ENCODE data around the gene MDP1. TPM values are rescaled to one million over a fixed set of nuclear protein-coding genes. Genes with fewer than 3 reads are reported as not detected.

The MDP1 gene
- total RNA-seq, 1 donor from 2014 or later = 13.8 TPM

- intact Hi-C loops (cut with micrococcal nuclease) = no loop called here
Measured at GRCh38 chr14:24184104-24184970, 31.5 kb downstream of the MDP1 start.

GRCh38 chr14:24183014-24183481 is 32.8 kb downstream of the MDP1 start:
- intact Hi-C loops (cut with micrococcal nuclease) = no loop called here

GRCh38 chr14:24182110-24182882 is 33.6 kb downstream of the MDP1 start:
- intact Hi-C loops (cut with micrococcal nuclease) = no loop called here

GRCh38 chr14:24181371-24182077 is 34.3 kb downstream of the MDP1 start:
- intact Hi-C loops (cut with micrococcal nuclease) = no loop called here

DNA sequence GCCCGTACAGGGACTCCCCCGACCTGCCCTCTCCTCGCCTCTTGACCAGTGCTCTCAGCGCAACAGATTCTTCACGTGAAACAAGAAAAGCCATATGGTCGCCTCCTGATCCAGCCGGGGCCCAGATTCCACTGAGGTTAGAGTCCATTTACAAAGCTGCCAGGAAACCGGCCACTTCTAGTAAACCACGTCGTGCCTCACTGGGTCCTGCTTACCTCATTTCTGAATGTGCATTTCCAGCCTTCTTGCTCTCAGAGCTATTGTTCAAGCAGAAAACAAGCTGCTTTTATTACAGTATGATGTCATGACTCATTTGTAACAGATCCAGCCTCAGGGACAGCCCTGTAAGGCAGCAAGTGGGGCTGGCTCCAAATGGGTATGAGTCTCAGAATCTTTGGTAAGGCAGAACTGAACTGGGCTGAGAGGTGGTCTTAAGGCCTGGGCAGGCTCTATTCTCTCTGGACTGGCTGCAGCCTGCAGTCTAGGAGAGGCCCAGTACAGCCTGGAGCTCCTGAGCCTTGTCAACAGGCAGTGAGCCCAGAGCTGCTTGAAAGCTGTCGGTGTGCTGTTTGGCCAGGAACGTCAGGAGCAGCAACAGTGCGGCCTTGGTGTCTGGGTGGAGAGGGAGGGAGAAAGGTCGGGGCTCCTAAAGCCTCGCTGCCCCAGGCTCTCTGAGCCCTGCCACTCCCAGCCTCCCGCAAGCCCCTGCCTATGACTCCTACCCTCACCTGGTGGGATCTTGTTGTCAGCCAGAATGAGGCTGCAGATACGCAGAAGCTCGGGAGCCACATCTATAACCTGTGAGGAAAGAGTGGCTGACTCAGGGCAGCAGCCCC is 35.7 kb downstream of the MDP1 start:
- intact Hi-C loops (cut with micrococcal nuclease) = no loop called here

DNA sequence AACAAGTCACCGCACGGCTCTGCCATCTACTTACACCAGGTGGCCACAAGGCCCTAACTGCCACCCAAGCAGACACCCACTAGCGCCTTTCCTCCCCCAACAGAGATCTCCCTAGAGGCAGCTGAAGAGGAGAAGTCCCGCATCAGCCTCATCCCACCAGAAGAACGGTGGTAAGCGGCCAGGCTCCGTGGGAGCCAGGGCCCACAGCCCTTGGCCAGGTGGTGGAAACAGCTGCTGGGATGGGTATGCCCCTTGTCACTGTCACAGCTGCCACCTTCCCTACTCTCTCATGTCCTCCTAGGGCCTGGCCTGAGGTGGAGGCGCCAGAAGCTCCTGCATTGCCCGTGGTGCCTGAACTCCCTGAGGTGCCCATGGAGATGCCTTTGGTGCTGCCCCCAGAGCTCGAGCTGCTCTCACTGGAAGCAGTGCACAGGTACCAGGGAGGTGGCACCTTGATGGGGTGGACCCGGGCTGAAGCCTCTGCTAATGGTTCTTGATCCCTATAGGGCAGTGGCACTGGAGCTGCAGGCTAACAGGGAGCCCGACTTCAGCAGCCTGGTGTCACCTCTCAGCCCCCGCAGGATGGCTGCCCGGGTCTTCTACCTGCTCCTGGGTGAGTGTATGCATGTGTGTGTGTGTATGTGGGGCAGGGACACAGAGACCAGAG is 36.4 kb downstream of the MDP1 start:
- intact Hi-C loops (cut with micrococcal nuclease) = no loop called here

DNA sequence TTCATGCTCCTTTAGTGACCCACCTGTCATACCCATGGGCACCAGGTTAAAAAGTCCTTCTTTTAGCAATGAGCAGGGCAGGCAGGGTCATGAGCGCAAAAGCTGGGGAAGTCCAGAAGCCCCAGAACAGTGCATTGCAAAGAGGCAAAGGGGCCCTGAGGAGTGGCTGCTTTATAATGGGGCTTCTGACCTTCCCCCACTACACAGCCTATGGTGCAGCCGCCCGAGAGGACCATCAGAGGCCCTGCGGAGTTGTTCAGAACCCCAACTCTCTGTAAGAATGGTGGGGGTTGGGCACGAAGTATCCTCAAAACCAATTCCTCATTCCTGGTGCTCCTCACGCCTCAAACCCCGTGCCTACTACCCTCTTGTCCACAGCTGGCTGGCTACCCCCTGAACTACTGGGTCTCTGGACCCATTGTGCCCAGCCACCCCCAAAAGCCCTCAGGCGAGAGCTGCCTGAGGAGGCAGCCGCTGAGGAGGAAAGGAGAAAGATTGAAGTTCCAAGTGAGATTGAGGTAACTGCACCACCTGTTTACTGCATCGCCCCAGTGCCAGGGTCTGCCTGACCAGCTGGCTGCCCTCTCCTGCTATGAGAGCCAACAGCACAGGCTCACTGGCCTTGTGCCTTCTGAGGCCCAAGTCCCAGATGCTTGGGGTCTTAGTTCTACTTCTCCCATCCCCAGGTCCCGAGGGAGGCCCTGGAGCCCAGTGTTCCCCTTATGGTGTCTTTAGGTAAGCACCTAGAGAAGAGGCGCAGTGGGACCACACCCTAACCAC is 37.3 kb downstream of the MDP1 start:
- intact Hi-C loops (cut with micrococcal nuclease) = no loop called here

GRCh38 chr14:24177891-24178290 is 38.0 kb downstream of the MDP1 start:
- intact Hi-C loops (cut with micrococcal nuclease) = no loop called here

DNA sequence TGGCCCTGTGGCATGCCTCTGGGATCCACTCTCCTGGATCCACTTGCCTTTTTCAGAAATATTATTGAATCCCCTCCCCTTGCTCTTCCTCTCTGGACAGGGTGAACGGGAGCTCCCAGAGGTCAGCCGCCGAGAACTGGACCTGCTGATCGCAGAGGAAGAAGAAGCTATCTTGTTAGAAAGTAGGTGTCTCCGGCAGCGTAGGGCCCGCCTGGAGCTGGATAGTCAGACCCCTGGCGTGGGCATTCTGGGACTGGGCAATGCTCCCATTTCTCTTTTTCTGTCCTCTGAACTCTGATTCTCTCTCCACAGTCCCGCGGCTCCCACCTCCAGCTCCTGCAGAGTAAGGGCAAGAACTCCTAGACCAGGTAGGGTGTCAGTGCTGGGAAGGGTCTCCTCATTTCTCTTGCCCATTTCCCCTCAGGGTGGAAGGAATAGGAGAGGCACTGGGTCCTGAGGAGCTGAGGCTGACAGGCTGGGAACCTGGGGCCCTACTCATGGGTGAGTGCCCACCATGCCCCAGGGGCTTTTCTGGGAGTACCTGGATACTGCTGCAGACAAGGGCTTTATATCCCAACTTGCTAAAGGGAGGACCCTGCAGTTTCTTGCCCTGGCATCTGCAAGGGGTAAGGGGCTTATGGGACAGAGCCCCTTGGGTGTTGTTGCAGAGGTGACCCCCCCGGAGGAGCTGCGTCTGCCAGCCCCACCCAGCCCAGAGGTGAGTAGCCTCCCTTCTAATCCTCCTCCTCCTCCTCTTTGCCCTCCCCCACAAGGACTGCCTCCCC is 38.6 kb downstream of the MDP1 start:
- intact Hi-C loops (cut with micrococcal nuclease) = no loop called here

DNA sequence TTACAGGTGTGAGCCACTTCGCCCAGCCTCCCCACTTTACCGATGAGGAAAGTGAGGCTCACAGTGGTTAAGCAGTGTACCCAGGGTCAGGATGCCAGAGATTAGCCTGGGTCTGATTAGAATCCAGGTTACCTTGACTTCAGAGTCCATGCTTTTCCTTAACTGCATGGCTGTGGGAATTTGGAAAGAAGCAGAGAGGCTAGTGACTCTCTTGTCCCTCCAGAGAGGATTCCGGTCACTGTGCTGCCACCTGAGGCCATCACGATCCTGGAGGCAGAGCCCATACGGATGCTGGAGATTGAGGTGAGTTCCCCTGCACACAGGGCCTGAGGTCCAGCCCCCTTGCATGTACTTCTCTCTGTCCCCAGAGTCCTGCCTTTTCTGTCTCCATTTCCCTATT is 39.3 kb downstream of the MDP1 start:
- intact Hi-C loops (cut with micrococcal nuclease) = no loop called here

DNA sequence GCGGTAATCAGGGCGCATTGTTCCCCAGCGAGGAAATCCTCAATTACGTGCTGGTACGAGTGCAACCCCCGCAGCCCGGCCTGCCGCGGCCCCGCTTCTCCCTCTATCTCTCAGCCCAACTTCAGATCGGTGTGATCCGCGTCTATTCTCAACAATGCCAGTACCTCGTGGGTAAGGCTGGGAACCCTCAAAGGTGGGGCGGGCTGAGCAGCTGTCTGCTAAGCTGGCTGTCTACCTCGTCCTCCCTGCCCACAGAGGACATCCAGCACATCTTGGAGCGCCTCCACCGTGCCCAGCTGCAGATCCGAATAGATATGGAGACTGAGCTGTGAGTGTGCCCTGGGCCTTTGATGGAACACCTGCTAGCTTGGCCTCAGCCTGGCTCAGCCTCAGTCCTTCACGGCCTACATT is 43.0 kb downstream of the MDP1 start:
- intact Hi-C loops (cut with micrococcal nuclease) = no loop called here

DNA sequence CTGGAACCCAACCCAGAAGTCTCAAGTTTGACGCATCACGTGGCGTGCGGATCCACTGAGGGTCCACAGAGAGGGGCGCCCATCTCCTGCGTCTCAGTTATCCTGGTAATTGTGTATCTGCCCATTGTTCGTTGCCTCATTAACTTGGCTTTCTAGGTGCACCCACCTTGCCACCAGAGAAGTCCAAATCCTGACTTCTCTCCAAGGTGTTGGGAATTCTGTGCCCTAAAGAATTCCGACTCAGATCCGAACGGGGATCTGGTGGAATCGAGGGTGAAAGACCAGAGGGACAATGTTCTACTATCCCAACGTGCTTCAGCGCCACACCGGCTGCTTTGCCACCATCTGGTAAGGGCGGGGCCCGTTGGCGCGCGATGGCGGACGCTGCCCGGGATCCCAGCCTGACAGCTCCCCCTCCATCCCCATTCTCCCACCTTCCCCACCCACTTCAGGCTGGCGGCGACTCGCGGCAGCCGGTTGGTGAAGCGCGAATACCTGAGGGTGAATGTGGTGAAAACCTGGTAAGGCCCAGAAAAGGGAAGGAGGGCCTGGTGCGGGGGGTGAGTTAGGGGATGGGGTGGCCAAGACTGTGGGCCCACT is 43.5 kb downstream of the MDP1 start:
- intact Hi-C loops (cut with micrococcal nuclease) = no loop called here

DNA sequence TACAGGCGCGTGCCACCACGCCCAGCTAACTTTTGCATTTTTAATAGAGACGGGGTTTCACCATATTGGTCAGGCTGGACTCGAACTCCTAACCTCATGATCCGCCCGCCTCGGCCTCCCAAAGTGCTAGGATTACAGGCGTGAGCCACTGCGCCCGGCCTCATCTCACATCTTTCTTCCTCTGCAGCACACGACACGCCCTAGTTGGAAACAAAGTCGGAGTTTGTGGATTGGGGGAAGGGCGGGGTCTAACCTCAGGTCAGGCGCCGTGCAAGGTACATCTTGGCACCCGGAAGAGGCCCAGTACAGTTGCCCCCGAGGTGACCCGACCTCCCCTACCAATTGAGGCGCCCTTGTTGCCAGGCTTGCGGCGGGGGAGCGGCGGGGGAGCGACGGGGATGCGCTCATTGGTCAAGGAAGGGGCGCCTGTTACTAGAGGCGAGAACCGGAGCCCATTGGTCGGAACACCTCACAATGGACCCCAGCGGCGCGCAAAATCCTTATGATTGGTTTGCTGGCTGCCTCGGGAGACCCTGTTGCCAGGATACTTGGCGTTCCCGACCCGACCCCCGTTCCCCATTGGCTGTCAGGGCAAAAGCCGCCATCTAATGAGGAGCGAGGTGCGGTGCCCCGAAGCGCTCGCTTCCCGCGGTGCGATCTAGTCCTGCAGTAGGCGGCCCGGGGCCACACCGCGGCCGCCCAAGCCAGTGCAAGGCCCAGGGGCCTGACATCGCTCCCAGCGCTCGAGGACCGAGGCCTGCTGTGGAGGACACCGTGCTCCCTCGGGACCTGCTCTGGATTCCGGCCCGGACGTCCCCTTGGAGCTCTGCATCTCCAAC is 44.2 kb downstream of the MDP1 start, which contains the start of gene REC8:
REC8 (plus strand) TSS at position 659 of the 839 bp plus-strand sequence. CDS start 473 bp downstream, outside the sequence.
- intact Hi-C loops (cut with micrococcal nuclease) = no loop called here

- intact Hi-C loops (cut with micrococcal nuclease) = no loop called here
Measured at GRCh38 chr14:24167469-24168114, 48.3 kb downstream of the MDP1 start.

- intact Hi-C loops (cut with micrococcal nuclease) = no loop called here
Measured at GRCh38 chr14:24165785-24166184, 50.1 kb downstream of the MDP1 start.

DNA sequence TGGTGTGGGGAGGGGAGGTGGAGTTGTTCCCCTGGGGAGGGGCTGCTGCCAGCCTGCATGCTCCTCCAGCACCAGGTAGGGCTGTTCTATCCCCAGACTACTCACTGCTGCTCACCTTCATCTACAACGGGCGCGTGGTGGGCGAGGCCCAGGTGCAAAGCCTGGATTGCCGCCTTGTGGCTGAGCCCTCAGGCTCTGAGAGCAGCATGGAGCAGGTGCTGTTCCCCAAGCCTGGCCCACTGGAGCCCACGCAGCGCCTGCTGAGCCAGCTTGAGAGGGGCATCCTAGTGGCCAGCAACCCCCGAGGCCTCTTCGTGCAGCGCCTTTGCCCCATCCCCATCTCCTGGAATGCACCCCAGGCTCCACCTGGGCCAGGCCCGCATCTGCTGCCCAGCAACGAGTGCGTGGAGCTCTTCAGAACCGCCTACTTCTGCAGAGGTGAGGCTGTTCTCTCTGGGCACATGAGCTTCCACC is 51.3 kb downstream of the MDP1 start:
- intact Hi-C loops (cut with micrococcal nuclease) = no loop called here
